Neuronal stem cell (in vitro differentiated cells): ENCODE results near the gene TFAP2E.

ENCODE experiments used
- DNase-seq: peaks from one replicate; pipeline ENCODE4 v3.0.0-alpha.2; 2013; ENCODE audit warnings: low spot score
- H2AFZ ChIP-seq: one replicate; pipeline ENCODE4 v1.6.1; 2013; ENCODE audit warnings: mild to moderate bottlenecking, low read length, inconsistent platforms
- H2AK5ac ChIP-seq: 2 replicates; pipeline ENCODE4 v1.6.1; 2013; ENCODE audit warnings: low read depth, mild to moderate bottlenecking, inconsistent platforms, low read length, moderate library complexity, mixed read lengths
- H2BK120ac ChIP-seq: 2 replicates; pipeline ENCODE4 v1.6.1; 2013; ENCODE audit warnings: low read depth, mild to moderate bottlenecking, inconsistent platforms, low read length, moderate library complexity, mixed read lengths
- H2BK12ac ChIP-seq: one replicate; pipeline ENCODE4 v1.6.1; 2013; ENCODE audit warnings: low read length, inconsistent platforms
- H2BK15ac ChIP-seq: 2 replicates; pipeline ENCODE4 v1.6.1; 2013; ENCODE audit warnings: mild to moderate bottlenecking, low read length, inconsistent platforms, mixed read lengths
- H2BK5ac ChIP-seq: one replicate; pipeline ENCODE4 v1.6.1; 2013; ENCODE audit warnings: inconsistent platforms, mild to moderate bottlenecking, low read length, moderate library complexity
- H3K14ac ChIP-seq: one replicate; pipeline ENCODE4 v1.6.1; 2013; ENCODE audit warnings: low read length, inconsistent platforms
- H3K18ac ChIP-seq: 2 replicates; pipeline ENCODE4 v1.6.1; 2013; ENCODE audit warnings: low read length, inconsistent platforms
- H3K23ac ChIP-seq: 2 replicates; pipeline ENCODE4 v1.6.1; 2013; ENCODE audit warnings: low read depth, mild to moderate bottlenecking, mixed read lengths, low read length, inconsistent platforms; ENCODE audit not compliant: poor library complexity
- H3K27ac ChIP-seq: replicated peaks from 3 replicates; pipeline ENCODE4 v1.5.1; 2013; ENCODE audit warnings: low read length, inconsistent platforms
- H3K27me3 ChIP-seq, 3 experiments: 2 replicates each; pipeline ENCODE4 v1.6.1; 2013; ENCODE audit warnings: low read length in 3 of 3, mild to moderate bottlenecking in 2 of 3, inconsistent platforms in 1 of 3, low read depth in 1 of 3, mixed read lengths in 1 of 3, moderate library complexity in 1 of 3; ENCODE audit not compliant: control insufficient read depth in 3 of 3, insufficient read depth in 3 of 3
- H3K36me3 ChIP-seq, 2 donors: replicated peaks in 1 of 2; 2 replicates each; pipeline ENCODE4 v1.6.1; 2013; ENCODE audit warnings: low read length in 2 of 2; ENCODE audit not compliant: control insufficient read depth in 2 of 2, insufficient read depth in 2 of 2
- H3K4ac ChIP-seq: 2 replicates; pipeline ENCODE4 v1.6.1; 2013; ENCODE audit warnings: inconsistent platforms, mild to moderate bottlenecking, low read length, moderate library complexity
- H3K4me1 ChIP-seq, 2 donors: 1 replicate in 1 of 2; 2 replicates in 1 of 2; pipeline ENCODE4 v1.6.1; 2013; ENCODE audit warnings: low read length in 2 of 2, low read depth in 1 of 2; ENCODE audit not compliant: control insufficient read depth in 2 of 2, insufficient read depth in 1 of 2
- H3K4me2 ChIP-seq: one replicate; pipeline ENCODE4 v1.6.1; 2013; ENCODE audit warnings: mild to moderate bottlenecking, low read length, inconsistent platforms; ENCODE audit not compliant: insufficient read depth, poor library complexity, severe bottlenecking
- H3K4me3 ChIP-seq, 2 donors: 2 replicates each; pipeline ENCODE4 v1.5.1; 2013; ENCODE audit warnings: low read length in 2 of 2, mild to moderate bottlenecking in 2 of 2, inconsistent platforms in 1 of 2, moderate library complexity in 1 of 2
- H3K79me1 ChIP-seq: one replicate; pipeline ENCODE4 v1.6.1; 2013; ENCODE audit warnings: low read depth, mild to moderate bottlenecking, inconsistent platforms, low read length, moderate library complexity
- H3K9ac ChIP-seq: one replicate; pipeline ENCODE4 v1.6.1; 2013; ENCODE audit warnings: mild to moderate bottlenecking, low read depth, low read length, inconsistent platforms; ENCODE audit not compliant: poor library complexity
- H3K9me3 ChIP-seq, 2 donors: replicated peaks in 1 of 2; 2 replicates each; pipeline versions ENCODE3 to v1.6.1; 2013; ENCODE audit warnings: low read length in 2 of 2, mild to moderate bottlenecking in 2 of 2, inconsistent platforms in 1 of 2, low read depth in 1 of 2, mixed read lengths in 1 of 2, moderate library complexity in 1 of 2; ENCODE audit not compliant: control insufficient read depth in 2 of 2, insufficient read depth in 1 of 2
- H4K8ac ChIP-seq: one replicate; pipeline ENCODE4 v1.6.1; 2013; ENCODE audit warnings: low read depth, mild to moderate bottlenecking, inconsistent platforms, low read length, moderate library complexity
- H4K91ac ChIP-seq: one replicate; pipeline ENCODE4 v1.6.1; 2013; ENCODE audit warnings: low read length, low read depth, mild to moderate bottlenecking, inconsistent platforms; ENCODE audit not compliant: poor library complexity
- WGBS, 2 donors: extraction: QIAGEN DNeasy Blood & Tissue Kit; methylation state at CpG; one replicate each; pipeline ENCODE4 v1.1.7; 2013; ENCODE audit warnings: missing lambda C conversion rate in 2 of 2, mixed read lengths in 1 of 2; ENCODE audit not compliant: insufficient read length in 2 of 2, insufficient replicate concordance in 1 of 2; ENCODE audit errors: extremely low coverage in 2 of 2; 5-methylcytosine and 5-hydroxymethylcytosine counted together

The TFAP2E gene

DNA sequence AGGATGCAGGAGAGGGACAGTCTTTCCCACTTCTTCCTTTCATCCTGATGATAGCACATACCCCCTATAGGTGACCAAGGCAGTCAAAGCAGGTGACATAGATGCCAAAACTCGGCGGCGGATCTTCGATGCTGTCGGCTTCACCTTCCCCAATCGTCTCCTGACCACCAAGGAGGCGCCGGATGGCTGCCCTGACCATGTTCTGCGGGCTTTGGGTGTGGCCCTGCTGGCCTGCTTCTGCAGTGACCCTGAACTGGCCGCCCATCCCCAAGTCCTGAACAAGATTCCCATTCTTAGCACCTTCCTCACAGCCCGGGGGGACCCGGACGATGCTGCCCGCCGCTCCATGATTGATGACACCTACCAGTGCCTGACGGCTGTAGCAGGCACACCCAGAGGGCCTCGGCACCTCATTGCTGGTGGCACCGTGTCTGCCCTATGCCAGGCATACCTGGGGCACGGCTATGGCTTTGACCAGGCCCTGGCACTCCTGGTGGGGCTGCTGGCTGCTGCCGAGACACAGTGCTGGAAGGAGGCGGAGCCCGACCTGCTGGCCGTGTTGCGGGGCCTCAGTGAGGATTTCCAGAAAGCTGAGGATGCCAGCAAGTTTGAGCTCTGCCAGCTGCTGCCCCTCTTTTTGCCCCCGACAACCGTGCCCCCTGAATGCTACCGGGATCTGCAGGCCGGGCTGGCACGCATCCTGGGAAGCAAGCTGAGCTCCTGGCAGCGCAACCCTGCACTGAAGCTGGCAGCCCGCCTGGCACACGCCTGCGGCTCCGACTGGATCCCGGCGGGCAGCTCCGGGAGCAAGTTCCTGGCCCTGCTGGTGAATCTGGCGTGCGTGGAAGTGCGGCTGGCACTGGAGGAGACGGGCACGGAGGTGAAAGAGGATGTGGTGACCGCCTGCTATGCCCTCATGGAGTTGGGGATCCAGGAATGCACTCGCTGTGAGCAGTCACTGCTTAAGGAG lies 12.6 kb upstream of the TFAP2E start:
- no peak overlapping the region for H3K18ac ChIP-seq
- H4K91ac ChIP-seq: no peak overlapping the region
- no peak overlapping the region for H2AK5ac ChIP-seq
- H3K9me3 ChIP-seq: no peaks in the 10 kb centered on the region
- no peak overlapping the region for H3K9ac ChIP-seq
- H3K4me1 ChIP-seq: peaks cover 11 to 22% of the 10 kb centered on the region in 2 donors
- H3K23ac ChIP-seq: peak overlapping the region; percentile 12
- no peak overlapping the region for H2BK15ac ChIP-seq
- no peak overlapping the region for H4K8ac ChIP-seq
- H3K27me3 ChIP-seq: no peaks in the 10 kb centered on the region
- H3K14ac ChIP-seq: no peak overlapping the region
- no CpG with 5 or more reads among the region's 44 CpGs for WGBS, 2 donors
- no peak for DNase-seq
- no peak overlapping the region for H2BK120ac ChIP-seq
- no peak overlapping the region for H3K27ac ChIP-seq
- H2BK5ac ChIP-seq: no peak overlapping the region
- no peak overlapping the region for H2BK12ac ChIP-seq
- peaks cover 2% of the 10 kb centered on the region for H3K79me1 ChIP-seq
- H3K4me2 ChIP-seq: peak overlapping the region; percentile 3
- H3K4ac ChIP-seq: no peak overlapping the region
- H3K4me3 ChIP-seq: no peak overlapping the region
- peaks cover 21 to 49% of the 10 kb centered on the region in 2 donors for H3K36me3 ChIP-seq
- H2AFZ ChIP-seq: no peak overlapping the region

DNA sequence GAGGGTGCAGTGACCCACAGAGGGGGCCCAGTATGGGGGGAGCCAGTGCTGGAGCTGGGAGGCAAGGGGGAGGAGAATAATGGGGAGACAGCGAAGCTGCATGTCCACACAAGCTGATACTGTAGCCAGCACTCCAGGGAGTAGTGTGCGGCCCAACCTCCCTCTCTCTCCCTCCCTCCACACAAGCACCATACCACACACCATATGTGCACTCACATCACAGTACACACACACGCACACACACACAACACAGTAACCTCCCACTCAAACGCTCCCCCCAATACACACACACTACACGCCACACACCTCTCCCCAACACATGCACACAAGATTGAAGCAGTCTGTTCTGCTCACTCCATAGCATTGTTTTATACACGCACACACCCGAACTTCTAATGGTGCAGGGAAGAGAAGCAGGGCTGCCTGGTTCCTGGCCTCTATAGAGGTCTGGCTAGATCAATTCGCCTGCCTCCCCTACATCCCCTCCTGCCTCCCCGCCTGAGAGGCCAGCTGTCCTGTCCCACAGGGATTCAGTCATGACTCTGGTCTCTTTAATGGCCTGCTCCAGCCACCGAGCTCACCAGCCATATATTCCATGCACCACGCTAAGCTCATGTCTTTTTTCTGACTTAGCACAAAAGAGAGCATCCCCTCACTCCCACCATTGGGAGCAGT lies 11.7 kb upstream of the TFAP2E start:
- peaks cover 2% of the 10 kb centered on the region for H3K79me1 ChIP-seq
- H3K4me1 ChIP-seq: peaks cover 10 to 13% of the 10 kb centered on the region in 2 donors
- H3K9ac ChIP-seq: no peak overlapping the region
- no peak overlapping the region for H2BK15ac ChIP-seq
- H3K14ac ChIP-seq: no peak overlapping the region
- no peak overlapping the region for H3K4me3 ChIP-seq
- no peak overlapping the region for H4K91ac ChIP-seq
- no peak overlapping the region for H2BK12ac ChIP-seq
- no peak overlapping the region for H2AK5ac ChIP-seq
- H3K4ac ChIP-seq: no peak overlapping the region
- no peaks in the 10 kb centered on the region for H3K27me3 ChIP-seq
- H2AFZ ChIP-seq: no peak overlapping the region
- H3K23ac ChIP-seq: no peak overlapping the region
- peaks cover 21 to 52% of the 10 kb centered on the region in 2 donors for H3K36me3 ChIP-seq
- H2BK120ac ChIP-seq: no peak overlapping the region
- no peak overlapping the region for H3K18ac ChIP-seq
- H3K4me2 ChIP-seq: peak overlapping the region; percentile 3
- no peaks in the 10 kb centered on the region for H3K9me3 ChIP-seq
- no peak for DNase-seq
- no peak overlapping the region for H3K27ac ChIP-seq
- peak overlapping the region; percentile 8 for H4K8ac ChIP-seq
- WGBS, 2 donors: 100% methylated on average over 1 to 2 of the region's 11 CpGs
- H2BK5ac ChIP-seq: no peak overlapping the region

DNA sequence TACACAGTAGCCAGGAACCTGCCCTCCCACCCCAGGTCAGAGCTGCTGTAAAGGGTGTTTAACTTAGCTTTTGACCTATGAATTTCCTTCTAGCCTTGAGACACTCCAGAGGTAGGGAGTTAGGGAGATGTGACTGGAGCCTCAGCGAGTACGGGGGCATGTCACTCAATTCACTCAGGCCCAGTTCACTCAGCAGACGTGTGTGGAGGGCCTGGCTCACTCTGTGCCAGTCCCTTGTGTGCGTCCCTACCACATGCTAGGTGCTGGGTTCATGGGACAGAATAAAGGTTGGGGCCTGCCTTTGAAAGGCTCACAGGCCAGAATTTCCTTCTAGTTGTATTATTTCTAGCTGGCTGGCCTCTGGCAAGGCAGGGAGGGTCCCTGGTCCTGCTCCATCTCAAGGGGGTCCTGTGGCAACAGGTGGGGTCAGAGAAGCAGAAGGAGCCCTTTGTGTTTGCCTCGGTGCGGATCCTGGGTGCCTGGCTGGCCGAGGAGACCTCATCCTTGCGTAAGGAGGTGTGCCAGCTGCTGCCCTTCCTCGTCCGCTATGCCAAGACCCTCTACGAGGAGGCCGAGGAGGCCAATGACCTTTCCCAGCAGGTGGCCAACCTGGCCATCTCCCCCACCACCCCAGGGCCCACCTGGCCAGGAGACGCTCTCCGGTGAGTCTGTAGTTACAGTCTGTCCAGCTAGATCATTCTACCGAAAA lies 11.0 kb upstream of the TFAP2E start:
- no peaks in the 10 kb centered on the region for H3K9me3 ChIP-seq
- no peak overlapping the region for H2BK120ac ChIP-seq
- H3K4me1 ChIP-seq: peaks cover 7 to 11% of the 10 kb centered on the region in 2 donors
- no peak overlapping the region for H2AK5ac ChIP-seq
- H3K14ac ChIP-seq: no peak overlapping the region
- H2BK15ac ChIP-seq: no peak overlapping the region
- H4K8ac ChIP-seq: no peak overlapping the region
- no peak overlapping the region for H3K4me3 ChIP-seq
- H3K27ac ChIP-seq: no peak overlapping the region
- H2BK12ac ChIP-seq: no peak overlapping the region
- no peak overlapping the region for H2AFZ ChIP-seq
- no peak overlapping the region for H3K4ac ChIP-seq
- H3K79me1 ChIP-seq: peaks cover 2% of the 10 kb centered on the region
- peak overlapping the region; percentile 72 for H2BK5ac ChIP-seq
- no peak overlapping the region for H4K91ac ChIP-seq
- no peak for DNase-seq
- no CpG with 5 or more reads among the region's 15 CpGs for WGBS, 2 donors
- H3K4me2 ChIP-seq: no peak overlapping the region
- H3K18ac ChIP-seq: no peak overlapping the region
- no peaks in the 10 kb centered on the region for H3K27me3 ChIP-seq
- H3K36me3 ChIP-seq: peaks cover 23 to 55% of the 10 kb centered on the region in 2 donors
- H3K9ac ChIP-seq: no peak overlapping the region
- H3K23ac ChIP-seq: no peak overlapping the region
